ENCODE results near the gene NARF. TPM values are rescaled to one million over a fixed set of nuclear protein-coding genes. Genes with fewer than 3 reads are reported as not detected.

NARF gene
- total RNA-seq, 4 donors from 2014 or later = 33.2 to 47.5 (median 40.2) TPM

DNA sequence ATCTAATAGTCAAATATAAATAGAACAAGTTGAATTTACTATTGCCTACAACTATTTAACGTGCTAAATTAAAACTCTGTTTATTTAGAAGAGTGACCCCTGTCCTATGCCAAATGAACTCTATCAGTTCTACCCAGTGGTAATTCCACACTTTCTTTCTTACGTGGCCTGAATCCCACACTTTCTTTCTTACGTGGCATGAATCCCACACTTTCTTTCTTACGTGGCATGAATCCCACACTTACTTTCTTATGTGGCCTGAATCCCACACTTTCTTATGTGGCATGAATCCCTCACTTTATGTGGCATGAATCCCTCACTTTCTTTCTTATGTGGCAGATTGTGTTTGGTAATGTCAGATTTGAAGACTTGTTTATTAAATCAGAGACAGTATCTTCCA lies 67.2 kb downstream of the NARF start:
- Histone ChIP-seq H3K9me3 (no peaks in the 10 kb centered on the region), H3K27me3 (no peaks in the 10 kb centered on the region), H3K4me1 (peaks cover 47 to 98% (median 53%) of the 10 kb centered on the region in 3 donors), H3K36me3 (no peaks in the 10 kb centered on the region), H3K4me3 (no peak overlapping the region), H3K27ac (peak overlapping the region in 2 of 4 donors; percentile 36 to 45)
- TF ChIP-seq CTCF (IDR thresholded peaks at IDR 0.05) (no peak), POLR2A (IDR thresholded peaks at IDR 0.05) (no peak)
- DNase-seq = no peak
- intact Hi-C loops (cut with DNase I) = no loop called here
- 44 to 50% methylated on average over 4 of the region's 4 CpGs for WGBS, 2 donors

DNA sequence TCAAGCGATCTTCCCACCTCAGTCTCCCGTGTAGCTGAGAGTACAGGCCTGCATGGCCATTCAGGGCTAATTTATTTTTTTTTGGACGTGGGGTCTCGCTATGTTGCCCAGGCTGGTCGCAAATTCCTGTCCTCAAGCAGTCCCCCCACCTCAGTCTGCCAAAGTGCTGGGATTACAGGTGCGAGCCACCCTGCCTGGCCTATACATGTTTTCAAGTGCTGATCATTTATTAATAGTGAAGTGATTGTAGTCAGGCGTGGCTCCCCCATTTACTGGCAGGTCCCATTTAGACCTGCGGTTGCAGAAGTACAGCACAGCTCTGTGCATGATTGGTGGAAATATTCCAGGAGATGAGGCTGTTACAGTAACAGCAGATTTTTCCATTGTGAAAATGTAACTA lies 69.4 kb downstream of the NARF start:
- Histone ChIP-seq H3K27ac (peak overlapping the region; percentile 72 to 96 (median 82)), H3K4me1 (peaks cover 50 to 98% (median 59%) of the 10 kb centered on the region in 3 donors), H3K36me3 (no peaks in the 10 kb centered on the region), H3K4me3 (no peak overlapping the region), H3K27me3 (no peaks in the 10 kb centered on the region), H3K9me3 (no peaks in the 10 kb centered on the region)
- 39 to 52% methylated on average over 6 to 8 of the region's 8 CpGs for WGBS, 2 donors
- no peak for DNase-seq
- TF ChIP-seq POLR2A (IDR thresholded peaks at IDR 0.05) (no peak), CTCF (IDR thresholded peaks at IDR 0.05) (no peak)
- intact Hi-C loops (cut with DNase I) = no loop called here

DNA sequence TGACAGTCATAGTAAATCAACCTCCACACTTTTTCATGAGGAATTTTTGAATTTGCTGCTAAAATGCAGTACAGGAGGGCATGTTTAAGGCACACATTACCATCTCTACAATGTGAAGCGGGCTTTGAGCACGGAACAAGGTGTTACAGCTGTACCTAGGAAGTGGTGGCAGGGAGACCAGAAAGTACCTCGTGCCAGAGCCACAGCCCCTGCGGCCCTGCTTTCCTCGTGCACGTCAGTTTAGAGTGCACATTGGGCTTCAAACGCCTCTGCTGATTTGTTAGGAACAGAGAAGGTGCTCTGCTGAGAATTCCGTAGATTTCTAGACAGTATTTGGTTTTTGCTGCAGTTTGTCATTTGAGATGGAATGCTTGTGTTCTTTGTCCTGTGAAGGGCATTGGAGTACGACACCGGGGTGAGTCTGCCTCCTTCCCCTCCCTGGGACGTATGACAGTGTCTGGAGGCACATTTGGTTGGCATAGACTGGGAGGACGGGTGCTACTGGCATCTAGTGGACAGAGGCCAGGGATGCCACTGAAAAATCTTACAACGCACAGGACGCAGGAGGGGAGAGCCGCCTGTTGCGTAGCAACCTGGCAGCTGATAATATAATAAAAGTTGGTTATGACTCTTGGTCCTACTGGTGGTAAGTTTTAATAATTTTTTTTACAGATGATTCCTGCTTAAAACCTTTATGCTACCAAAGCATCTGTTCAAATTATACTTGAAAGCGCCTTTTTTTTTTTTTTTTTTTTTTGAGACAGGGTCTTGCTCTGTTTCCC lies 70.1 kb downstream of the NARF start:
- intact Hi-C loops (cut with DNase I) = no loop called here
- 26 to 28% methylated on average over 13 to 15 of the region's 17 CpGs for WGBS, 2 donors
- H3K27ac ChIP-seq = peak overlapping the region; percentile 72 to 96 (median 82)

DNA sequence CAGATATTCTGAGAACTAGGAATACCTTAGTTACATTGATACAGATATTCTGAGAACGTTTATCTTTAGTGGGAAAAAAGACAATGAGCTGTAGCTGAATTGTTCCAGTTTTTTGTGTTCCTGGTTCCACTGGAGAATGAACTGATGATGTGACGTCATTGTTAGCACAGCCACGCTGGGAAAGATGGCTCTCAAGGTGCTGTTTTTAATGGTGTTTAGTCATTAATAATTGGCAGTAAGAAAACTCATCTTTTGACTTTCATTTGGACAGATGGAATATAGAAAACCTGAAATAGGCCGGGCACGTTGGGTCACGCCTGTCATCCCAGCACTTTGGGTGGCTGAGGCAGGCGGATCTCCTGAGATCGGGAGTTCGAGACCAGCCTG lies 71.4 kb downstream of the NARF start:
- Histone ChIP-seq H3K36me3 (no peaks in the 10 kb centered on the region), H3K4me3 (no peak overlapping the region), H3K27me3 (no peaks in the 10 kb centered on the region), H3K9me3 (no peaks in the 10 kb centered on the region), H3K27ac (peak overlapping the region; percentile 78 to 96 (median 82)), H3K4me1 (peaks cover 63 to 98% (median 73%) of the 10 kb centered on the region in 3 donors)
- 39 to 53% methylated on average over 9 of the region's 9 CpGs for WGBS, 2 donors
- DNase-seq = no peak
- TF ChIP-seq CTCF (IDR thresholded peaks at IDR 0.05) (no peak), POLR2A (IDR thresholded peaks at IDR 0.05) (no peak)
- intact Hi-C loops (cut with DNase I) = no loop called here

More for the DNA sequence above, 70.1 kb downstream of the NARF start:
- H3K9me3 ChIP-seq = no peaks in the 10 kb centered on the region
- peak; percentile 11 to 73 (median 45) for TF ChIP-seq CTCF (IDR thresholded peaks at IDR 0.05)
- TF ChIP-seq POLR2A (IDR thresholded peaks at IDR 0.05) = no peak
- peaks cover 55 to 98% (median 67%) of the 10 kb centered on the region in 3 donors for H3K4me1 ChIP-seq
- H3K36me3 ChIP-seq = no peaks in the 10 kb centered on the region
- no peak overlapping the region for H3K4me3 ChIP-seq
- no peaks in the 10 kb centered on the region for H3K27me3 ChIP-seq
- no peak for DNase-seq

DNA sequence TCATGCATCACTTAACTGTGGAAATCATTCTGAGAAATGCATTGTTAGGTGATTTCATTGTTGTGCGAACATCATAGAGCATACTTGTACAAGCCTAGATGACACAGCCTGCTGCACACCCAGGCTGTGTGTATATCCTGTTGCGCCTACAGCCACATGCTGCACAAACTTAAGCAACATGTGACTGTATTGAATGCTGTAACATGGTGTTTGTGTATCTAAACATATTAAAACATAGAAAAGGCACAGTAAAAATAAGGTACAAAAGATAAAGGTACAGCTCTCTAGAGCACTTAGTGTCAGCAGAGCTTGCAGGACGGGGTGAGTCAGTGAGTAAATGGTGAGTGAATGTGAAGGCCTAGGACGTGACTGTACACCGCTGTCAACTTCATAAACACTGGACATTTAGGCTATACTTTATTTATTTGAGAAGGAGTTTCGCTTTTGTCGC lies 72.9 kb downstream of the NARF start:
- no peaks in the 10 kb centered on the region for H3K36me3 ChIP-seq
- DNase-seq = no peak
- no peak overlapping the region for H3K4me3 ChIP-seq
- H3K27me3 ChIP-seq = no peaks in the 10 kb centered on the region
- peak overlapping the region; percentile 59 to 96 (median 74) for H3K27ac ChIP-seq
- no peaks in the 10 kb centered on the region for H3K9me3 ChIP-seq
- intact Hi-C loops (cut with DNase I) = no loop called here
- WGBS, 2 donors = 36 to 54% methylated on average over 7 of the region's 7 CpGs
- peaks cover 59 to 98% (median 82%) of the 10 kb centered on the region in 3 donors for H3K4me1 ChIP-seq
- no peak for TF ChIP-seq POLR2A (IDR thresholded peaks at IDR 0.05)
- TF ChIP-seq CTCF (IDR thresholded peaks at IDR 0.05) = no peak

Data from esophagus squamous epithelium (tissue), 5 donors.